Pericardium fibroblast (primary cell): ENCODE measurements around the gene RPA4. TPM values are rescaled to one million over a fixed set of nuclear protein-coding genes. Genes with fewer than 3 reads are reported as not detected.

Experiments
- total RNA-seq: library from RNA; depleted of rRNA; stranded (reverse); fragments of >200 nt; gene quantifications from 2 replicates; pipeline ENCODE4 v1.2.3, GENCODE V29; 2015

RPA4 gene
- 0.26 TPM in 1 of 2 replicates, not detected in the other for total RNA-seq

GRCh38 chrX:96883608-96884007 lies at the start of gene RPA4:
TSS of gene RPA4 (plus strand) at chrX:96883908. CDS start at chrX:96884311, 403 bp downstream.

Other genes starting within 250 kb of the RPA4 start
- 10.4 and 12.5 TPM in 2 replicates for gene DIAPH2, start 199.1 kb upstream of the RPA4 start, total RNA-seq